NCI-H524 (cell line): ENCODE measurements around the gene CCDC170.

Experiments used
- DNase-seq, 2 experiments: peaks; one replicate each; lab custom pipeline; 2025; lab: John Stamatoyannopoulos, UW

Gene CCDC170

GRCh38 chr6:151618717-151619116 is 124.9 kb downstream of the CCDC170 start:
- DNase-seq, result peak in 1 of 2 experiments; percentile 31

GRCh38 chr6:151620179-151620578 is 126.4 kb downstream of the CCDC170 start:
- no peak for DNase-seq

- no peak for DNase-seq
These were observed 130.3 kb downstream of the CCDC170 start for GRCh38 chr6:151624071-151624470.

GRCh38 chr6:151624481-151624880 is 130.7 kb downstream of the CCDC170 start:
- DNase-seq, result no peak

GRCh38 chr6:151624900-151625536 is 131.2 kb downstream of the CCDC170 start:
- no peak for DNase-seq

GRCh38 chr6:151627689-151628444 is 134.1 kb downstream of the CCDC170 start:
- no peak for DNase-seq

GRCh38 chr6:151629791-151630190 is 136.0 kb downstream of the CCDC170 start:
- DNase-seq, result no peak

- no peak for DNase-seq
These were observed 136.6 kb downstream of the CCDC170 start for GRCh38 chr6:151630387-151630786.

GRCh38 chr6:151630991-151631655 is 137.3 kb downstream of the CCDC170 start:
- DNase-seq, result no peak

GRCh38 chr6:151632415-151632987 is 138.7 kb downstream of the CCDC170 start:
- no peak for DNase-seq

- no peak for DNase-seq
These were observed 139.9 kb downstream of the CCDC170 start for GRCh38 chr6:151633526-151634335.

- DNase-seq, result no peak
These were observed 140.5 kb downstream of the CCDC170 start for GRCh38 chr6:151634336-151634720.

- DNase-seq, result no peak
These were observed 141.9 kb downstream of the CCDC170 start for GRCh38 chr6:151635741-151636140.

GRCh38 chr6:151637814-151638213 is 144.0 kb downstream of the CCDC170 start:
- DNase-seq, result no peak

GRCh38 chr6:151639750-151640149 is 145.9 kb downstream of the CCDC170 start:
- no peak for DNase-seq

GRCh38 chr6:151641028-151641427 is 147.2 kb downstream of the CCDC170 start:
- DNase-seq, result no peak

GRCh38 chr6:151647976-151648639 is 154.3 kb downstream of the CCDC170 start:
- DNase-seq, result no peak

GRCh38 chr6:151649835-151650234 is 156.0 kb downstream of the CCDC170 start:
- no peak for DNase-seq

- no peak for DNase-seq
These were observed 157.8 kb downstream of the CCDC170 start for GRCh38 chr6:151651639-151652038.

GRCh38 chr6:151652325-151652724 is 158.5 kb downstream of the CCDC170 start:
- DNase-seq, result no peak

- DNase-seq, result no peak
These were observed 161.3 kb downstream of the CCDC170 start for GRCh38 chr6:151655099-151655498.
